ENCODE results near the gene SMCR8. TPM values are rescaled to one million over a fixed set of nuclear protein-coding genes. Genes with fewer than 3 reads are reported as not detected.
A peak's percentile ranks its signal among the peaks of the same experiment; 100 is the strongest.

The SMCR8 gene
- total and polyA plus RNA-seq, 9 of the 15 experiments (the other 6 are each of a cell fraction or from before 2014, with no cell fraction given), result 0.25 to 8.8 (median 4.9) TPM

DNA sequence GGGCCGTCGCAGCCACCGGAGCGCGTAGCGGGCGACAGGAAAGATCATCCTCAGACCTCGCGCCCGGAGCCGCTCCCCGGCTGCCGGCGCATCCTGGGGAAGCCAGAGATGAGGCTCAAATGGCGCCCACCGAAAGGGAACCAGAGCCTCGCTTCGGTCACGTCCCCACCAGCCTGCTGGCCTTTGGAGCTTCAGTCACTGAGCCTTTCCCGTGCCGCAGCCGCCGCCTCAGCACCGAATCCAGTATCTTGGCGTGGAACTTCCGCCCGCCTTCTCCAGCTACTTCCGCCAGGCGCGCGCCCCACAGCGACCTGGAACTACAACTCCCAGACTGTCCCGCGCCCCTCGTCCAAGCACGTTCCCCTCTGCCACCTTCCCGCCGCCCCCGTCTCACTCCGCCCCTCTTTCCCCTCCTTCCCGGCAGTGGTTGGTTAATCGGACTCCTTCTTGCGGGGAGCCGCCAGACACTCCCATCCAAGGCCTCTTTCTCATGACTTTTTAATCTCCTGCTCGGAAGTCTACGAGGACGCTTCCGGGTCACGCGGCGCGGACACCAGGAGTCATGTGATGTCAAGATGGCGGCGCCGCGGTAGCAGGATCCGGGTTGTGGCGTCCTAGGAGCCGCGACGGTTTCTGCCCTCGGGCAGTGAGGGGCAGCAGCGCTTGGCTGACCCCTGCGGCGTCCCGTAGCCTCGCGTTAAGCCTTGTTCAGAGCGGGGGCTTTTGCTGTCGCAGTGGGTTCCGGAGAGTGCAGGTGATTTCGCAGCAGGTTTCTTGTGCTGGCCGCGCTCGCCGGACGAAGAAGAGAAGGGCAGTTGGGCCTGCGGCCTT is at the start of gene SMCR8, which contains the start of gene TOP3A (continued):
- TF ChIP-seq TSC22D4 (tag; IDR thresholded peaks at IDR 0.05), result no peak
- TF ChIP-seq, protein P1, sequence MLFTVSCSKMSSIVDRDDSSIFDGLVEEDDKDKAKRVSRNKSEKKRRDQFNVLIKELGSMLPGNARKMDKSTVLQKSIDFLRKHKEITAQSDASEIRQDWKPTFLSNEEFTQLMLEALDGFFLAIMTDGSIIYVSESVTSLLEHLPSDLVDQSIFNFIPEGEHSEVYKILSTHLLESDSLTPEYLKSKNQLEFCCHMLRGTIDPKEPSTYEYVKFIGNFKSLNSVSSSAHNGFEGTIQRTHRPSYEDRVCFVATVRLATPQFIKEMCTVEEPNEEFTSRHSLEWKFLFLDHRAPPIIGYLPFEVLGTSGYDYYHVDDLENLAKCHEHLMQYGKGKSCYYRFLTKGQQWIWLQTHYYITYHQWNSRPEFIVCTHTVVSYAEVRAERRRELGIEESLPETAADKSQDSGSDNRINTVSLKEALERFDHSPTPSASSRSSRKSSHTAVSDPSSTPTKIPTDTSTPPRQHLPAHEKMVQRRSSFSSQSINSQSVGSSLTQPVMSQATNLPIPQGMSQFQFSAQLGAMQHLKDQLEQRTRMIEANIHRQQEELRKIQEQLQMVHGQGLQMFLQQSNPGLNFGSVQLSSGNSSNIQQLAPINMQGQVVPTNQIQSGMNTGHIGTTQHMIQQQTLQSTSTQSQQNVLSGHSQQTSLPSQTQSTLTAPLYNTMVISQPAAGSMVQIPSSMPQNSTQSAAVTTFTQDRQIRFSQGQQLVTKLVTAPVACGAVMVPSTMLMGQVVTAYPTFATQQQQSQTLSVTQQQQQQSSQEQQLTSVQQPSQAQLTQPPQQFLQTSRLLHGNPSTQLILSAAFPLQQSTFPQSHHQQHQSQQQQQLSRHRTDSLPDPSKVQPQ (CRISPR knock-in tag; IDR thresholded peaks at IDR 0.05; ENCODE audit: borderline replicate concordance), result no peak
- TF ChIP-seq, protein P2, sequence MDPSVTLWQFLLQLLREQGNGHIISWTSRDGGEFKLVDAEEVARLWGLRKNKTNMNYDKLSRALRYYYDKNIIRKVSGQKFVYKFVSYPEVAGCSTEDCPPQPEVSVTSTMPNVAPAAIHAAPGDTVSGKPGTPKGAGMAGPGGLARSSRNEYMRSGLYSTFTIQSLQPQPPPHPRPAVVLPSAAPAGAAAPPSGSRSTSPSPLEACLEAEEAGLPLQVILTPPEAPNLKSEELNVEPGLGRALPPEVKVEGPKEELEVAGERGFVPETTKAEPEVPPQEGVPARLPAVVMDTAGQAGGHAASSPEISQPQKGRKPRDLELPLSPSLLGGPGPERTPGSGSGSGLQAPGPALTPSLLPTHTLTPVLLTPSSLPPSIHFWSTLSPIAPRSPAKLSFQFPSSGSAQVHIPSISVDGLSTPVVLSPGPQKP (CRISPR knock-in tag; IDR thresholded peaks at IDR 0.05), result no peak
- TF ChIP-seq HNRNPLL (IDR thresholded peaks at IDR 0.05; ENCODE audit: low read depth, low read length, poor library complexity, severe bottlenecking), result peak; percentile 13
- TF ChIP-seq ZNF311 (CRISPR knock-in tag; IDR thresholded peaks at IDR 0.05), result no peak
- TF ChIP-seq MCM7 (IDR thresholded peaks at IDR 0.05), result no peak
- TF ChIP-seq TAF9B (IDR thresholded peaks at IDR 0.05; ENCODE audit: partially characterized antibody), result peak; percentile 10
- no peak for TF ChIP-seq HOXB6 (CRISPR knock-in tag; IDR thresholded peaks at IDR 0.05; ENCODE audit: borderline replicate concordance)
- no peak for TF ChIP-seq ZNF316 (IDR thresholded peaks at IDR 0.05)
- TF ChIP-seq ELF4 (CRISPR knock-in tag; IDR thresholded peaks at IDR 0.05), result peak; percentile 49; the same call in 1 of the 2 replicates
- TF ChIP-seq ZNF830 (CRISPR knock-in tag; IDR thresholded peaks at IDR 0.05), result no peak
- no peak for TF ChIP-seq TBL1XR1 (IDR thresholded peaks at IDR 0.05; ENCODE audit: low read length in 2 of 2)
- TF ChIP-seq CREM (IDR thresholded peaks at IDR 0.05; ENCODE audit: low read depth), result peak; percentile 82
- TF ChIP-seq BACH1 (tag; IDR thresholded peaks at IDR 0.05), result no peak
- TF ChIP-seq POLR2H (tag; IDR thresholded peaks at IDR 0.05; ENCODE audit: low read depth), result no peak
- no peak for TF ChIP-seq CHAMP1 (IDR thresholded peaks at IDR 0.05)
- TF ChIP-seq, protein P3, sequence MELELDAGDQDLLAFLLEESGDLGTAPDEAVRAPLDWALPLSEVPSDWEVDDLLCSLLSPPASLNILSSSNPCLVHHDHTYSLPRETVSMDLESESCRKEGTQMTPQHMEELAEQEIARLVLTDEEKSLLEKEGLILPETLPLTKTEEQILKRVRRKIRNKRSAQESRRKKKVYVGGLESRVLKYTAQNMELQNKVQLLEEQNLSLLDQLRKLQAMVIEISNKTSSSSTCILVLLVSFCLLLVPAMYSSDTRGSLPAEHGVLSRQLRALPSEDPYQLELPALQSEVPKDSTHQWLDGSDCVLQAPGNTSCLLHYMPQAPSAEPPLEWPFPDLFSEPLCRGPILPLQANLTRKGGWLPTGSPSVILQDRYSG (tag; conservative IDR thresholded peaks at IDR 0.05; ENCODE audit: low read depth), result no peak
- no peak for TF ChIP-seq ZNF398 (CRISPR knock-in tag; IDR thresholded peaks at IDR 0.05)
- TF ChIP-seq KAT2B (IDR thresholded peaks at IDR 0.05; ENCODE audit: low read depth, low read length), result no peak

All from K562 (cell line).